ENCODE data around the gene ZNF408.

GRCh38 chr11:46738887-46739286 lies 38.1 kb downstream of the ZNF408 start:
- no peak for TF ChIP-seq CTCF (IDR thresholded peaks at IDR 0.05; ENCODE audit: insufficient read depth, low read length, poor library complexity, severe bottlenecking)
- no peak for TF ChIP-seq EZH2phosphoT487 (conservative IDR thresholded peaks at IDR 0.05; ENCODE audit: low read length)

All from SU-DHL-6 (cell line).